GM19099 (cell line): ENCODE data around the gene MCF2L.

Experiments used
- POLR2A ChIP-seq: IDR thresholded peaks from 3 replicates; pipeline ENCODE4 v1.6.1; 2011; ENCODE audit warnings: low read depth; ENCODE audit not compliant: insufficient read length; ENCODE audit errors: extremely low read depth

The MCF2L gene

DNA sequence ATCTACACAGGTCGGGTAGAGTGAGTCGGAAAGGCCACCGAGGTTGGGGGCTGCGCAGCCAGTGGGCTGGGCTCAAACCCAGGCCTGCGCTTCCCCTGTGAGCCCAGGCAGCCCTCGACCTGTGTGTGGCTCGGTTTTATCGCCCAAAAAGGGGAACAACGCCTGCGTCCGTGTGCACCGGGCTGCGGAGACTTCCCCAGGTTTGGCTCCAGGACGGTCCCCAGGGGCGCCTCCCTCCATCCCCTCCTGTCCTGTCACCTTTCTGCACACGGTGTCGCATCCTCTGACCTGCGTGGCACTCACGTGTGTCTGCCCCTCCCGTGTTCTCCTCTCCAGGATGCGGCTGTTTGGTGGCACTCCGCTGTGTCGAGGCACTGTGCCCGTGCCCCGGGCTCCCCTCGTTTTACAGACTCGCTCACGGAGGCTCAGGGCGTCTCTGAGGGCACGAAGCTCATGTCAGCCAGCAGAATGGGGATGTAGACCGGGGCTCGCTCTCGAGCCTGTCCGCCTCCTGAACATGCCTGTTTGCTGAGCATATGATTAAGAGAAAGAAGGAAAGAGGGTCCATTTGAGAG, 25.9 kb downstream of the MCF2L start:
- no peak for TF ChIP-seq POLR2A

DNA sequence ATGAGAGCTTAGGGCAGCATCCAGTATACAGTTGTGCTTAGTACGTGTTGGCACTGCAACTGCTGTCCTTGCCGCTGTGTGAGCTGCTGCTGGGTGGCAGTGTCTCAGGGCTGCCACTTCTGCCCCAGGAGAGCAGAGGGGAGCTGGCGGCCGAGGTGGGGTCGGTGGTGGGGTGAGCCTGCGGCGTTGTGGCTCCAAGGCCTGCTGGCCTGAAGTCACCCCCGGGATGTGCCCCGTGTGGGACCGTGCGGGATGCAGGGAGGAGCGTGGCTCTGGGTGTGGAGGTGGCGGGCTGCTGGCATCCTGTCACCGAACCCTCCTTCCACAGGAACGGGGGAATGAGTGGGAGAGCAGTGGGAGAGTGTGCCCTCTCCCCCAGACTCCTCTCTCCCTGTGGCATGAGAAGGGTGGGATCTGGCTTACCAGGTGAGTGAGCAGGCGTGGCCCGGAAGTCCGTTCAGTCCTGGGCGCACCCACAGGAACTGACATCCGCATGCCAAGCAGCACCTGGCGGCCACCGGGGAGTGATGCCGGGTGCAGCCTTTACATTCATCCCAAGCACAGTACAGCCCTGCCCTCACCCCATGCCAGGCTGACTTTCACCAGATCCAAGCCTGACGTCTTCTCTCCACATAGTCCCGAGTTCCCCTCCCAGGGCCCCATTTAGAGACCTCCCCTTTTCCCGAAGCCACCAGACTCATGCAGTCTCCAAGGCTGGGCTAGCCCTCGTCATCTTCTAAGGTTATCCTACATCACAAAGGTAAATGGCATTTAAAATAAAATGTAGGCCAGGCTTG, 26.6 kb downstream of the MCF2L start:
- no peak for TF ChIP-seq POLR2A

DNA sequence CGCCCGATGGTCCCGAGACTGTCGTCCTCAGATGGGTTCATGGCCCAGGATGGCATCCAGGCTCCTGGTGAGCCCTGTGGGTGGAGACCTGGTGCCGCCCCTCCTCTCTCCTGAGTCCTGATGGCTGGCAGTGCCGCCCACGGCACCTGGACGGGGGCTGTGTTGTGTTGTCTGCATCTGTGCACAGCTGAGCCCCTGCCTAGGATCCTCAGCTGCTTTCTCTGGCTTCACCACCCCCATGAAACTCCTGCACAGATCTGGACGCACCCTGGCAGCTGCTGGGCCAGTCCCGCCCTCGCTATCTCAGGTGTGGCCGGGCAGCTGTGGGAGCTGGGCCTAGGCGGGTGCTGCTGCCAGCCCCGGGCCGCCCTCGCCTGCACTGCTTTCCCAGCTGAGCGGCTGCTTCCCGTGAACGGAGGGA, 27.7 kb downstream of the MCF2L start:
- no peak for TF ChIP-seq POLR2A

DNA sequence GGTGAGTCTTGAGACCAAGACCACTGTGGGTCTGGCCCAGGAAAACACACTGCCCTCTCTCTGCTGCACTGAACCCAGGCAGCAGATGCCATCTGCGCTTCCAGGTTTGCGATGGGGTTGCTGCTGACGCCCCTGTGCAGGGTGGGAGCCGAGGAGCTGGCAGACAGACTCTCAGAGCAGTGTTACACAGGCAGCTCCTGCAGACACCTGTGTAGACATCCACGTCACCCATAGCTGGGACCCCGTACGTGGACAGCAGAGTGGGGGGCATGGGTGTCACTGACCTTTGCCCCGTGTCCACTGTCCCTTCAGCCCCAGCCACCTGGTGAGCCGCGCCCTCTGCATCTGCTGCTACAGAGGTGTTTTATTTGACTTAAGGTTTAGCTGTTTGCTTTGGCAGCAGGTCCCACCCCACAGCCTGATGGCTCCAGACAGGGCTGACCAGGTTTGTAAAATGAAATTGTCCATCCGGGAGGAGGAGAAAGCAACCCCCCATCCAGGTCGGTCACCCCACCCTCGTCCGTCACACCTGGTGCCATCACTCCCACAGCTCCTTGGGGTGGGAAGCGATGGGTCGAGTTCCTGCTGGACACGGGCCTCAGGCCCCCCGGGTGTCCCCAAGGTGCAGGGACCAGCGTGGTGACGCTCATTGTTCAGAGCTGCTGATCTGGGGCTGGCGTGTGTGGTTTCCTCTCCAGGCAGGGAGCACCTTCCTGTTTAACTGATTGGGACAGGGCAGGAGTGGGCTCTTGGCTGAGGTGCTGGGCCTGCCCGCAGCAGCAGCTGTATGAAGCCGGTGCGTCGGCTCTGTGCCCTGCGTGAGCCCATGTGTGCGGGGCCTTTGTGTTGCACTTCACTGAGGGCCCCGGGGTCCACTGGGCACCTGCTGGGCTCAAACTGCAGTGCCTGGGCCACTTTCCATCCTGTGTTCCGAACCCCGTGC, 28.4 kb downstream of the MCF2L start:
- no peak for TF ChIP-seq POLR2A

DNA sequence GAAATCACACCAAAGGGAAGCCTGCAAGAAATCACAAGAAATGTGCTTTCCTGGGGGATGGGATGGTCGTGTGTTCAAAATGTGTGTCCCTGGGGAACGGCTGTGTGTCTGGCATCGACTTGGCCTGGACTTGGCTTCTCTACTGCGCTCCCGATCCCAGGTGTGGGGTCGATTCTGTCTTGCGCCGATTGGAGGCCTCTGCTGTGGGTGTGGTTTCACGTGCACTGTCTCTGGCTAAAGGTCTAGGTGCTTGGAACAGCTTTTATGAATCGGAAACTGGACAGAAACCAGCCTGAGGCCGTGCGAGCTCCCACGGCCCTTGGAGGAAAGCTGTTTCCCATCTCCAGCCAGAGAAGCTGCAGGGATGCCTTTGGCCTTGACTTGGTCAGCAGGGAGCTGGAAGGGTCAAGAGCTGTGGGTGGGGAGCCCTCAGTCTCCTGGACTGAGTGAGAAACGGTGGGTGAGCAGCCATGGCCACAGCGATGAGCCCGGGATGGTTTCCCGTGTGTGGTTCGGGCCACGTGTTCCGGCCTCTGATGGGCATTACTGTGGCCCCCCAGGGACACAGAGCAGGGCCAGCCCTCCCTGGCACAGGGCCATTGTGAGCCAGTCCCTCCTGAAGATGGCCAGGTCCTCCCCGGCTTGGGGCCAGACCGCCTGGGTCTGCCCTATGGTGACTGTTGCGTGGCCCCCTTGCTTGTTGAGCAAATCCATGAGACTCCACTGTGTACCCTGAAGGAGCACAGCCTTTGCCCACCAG, 29.7 kb downstream of the MCF2L start:
- TF ChIP-seq POLR2A = no peak

DNA sequence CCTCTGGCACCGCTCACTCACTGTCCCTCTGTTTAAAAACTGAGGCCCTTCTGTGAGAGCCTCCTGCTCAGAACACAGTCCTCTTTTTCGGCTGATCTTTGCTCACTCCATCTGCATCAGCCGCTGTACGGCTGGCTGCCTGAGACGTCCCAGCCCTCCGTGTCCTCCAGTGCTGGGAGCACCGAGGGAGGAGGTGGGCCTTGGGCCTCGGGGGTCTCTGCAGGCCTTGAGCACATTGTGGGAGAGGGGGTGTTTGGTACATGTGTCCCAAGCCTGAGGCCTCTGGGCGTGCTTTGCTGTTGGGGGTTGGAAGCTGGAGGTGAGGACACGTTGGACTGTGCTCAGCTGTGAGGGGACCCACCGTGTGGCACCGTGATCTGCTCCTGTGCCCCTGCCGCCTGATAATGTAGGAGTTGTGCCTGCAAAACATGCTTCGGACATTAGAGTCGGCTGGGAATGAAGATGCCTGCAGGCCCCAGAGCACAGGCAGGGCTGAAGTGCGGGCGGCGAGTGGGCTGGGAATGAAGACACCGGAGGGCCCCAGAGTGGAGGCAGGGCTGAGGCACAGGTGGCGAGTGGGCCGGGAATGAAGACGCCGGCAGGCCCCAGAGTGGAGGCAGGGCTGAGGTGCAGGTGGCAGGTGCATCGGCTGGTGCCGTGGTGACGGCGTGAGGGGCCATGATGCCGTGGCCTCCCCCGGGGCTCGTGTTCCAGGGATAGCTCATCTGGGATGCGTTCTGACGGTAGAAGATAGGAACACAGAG, 30.6 kb downstream of the MCF2L start:
- no peak for TF ChIP-seq POLR2A

DNA sequence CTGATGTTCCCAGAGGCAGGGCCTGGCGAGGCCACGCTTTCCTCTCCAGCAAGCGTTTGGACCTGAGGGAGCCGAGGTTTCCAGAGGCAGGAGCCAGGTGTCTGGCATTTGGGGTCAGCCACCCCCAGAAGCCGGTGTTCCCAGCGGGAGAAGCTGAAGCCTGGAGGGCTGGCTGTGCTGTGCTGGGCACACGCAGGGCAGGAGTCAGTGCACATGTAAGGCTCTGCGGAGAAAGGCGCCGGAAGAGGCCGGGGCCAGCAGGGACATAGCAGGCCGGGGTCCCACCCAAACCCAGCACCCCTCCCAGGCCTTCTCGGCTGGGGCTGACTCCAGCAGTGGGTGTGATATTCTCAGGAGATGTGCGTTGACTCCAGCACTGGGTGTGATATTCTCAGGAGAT, 31.6 kb downstream of the MCF2L start:
- no peak for TF ChIP-seq POLR2A

DNA sequence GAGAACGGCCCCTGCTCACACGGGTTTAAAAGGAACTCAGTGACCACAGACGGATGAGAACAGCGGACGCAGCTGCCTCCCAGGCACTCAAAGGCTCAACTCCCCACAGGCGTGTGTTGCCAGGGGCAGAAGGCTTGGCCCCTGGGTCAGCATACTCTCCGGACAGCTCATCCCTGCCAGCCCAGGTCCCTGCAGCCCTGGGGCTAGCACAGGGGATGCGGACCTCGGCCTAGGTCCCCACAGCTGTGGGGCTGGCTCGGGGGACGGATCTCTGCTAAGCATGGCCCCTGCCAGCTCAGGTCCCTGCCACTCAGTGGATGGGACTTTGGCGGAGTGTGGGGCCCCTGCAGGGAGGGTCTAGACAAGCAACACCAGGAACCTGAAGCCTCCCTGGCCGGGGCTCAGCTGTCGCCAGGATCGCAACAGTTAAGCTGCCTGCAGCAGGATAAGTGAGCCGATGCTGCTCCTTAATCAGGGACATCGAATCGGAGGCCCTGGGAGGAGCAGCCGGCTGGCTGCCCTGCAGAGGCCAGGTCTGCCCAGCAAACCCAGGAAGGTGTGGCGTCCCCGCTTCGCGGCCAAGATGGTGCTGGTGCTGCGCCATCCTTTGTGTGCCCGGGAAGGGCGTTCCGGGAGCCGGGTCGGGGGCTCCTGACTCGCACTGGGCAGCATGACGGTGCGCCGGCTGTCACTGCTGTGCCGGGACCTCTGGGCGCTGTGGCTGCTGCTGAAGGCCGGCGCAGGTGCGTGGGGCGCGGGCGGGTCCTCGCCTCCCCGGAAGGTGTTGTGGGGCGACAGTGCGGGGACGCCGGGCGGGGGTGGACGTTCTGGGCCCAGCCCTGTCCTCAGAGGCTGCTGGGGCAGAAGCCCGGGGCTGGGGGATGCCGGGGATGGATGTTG, 32.5 kb downstream of the MCF2L start:
- no peak for TF ChIP-seq POLR2A

DNA sequence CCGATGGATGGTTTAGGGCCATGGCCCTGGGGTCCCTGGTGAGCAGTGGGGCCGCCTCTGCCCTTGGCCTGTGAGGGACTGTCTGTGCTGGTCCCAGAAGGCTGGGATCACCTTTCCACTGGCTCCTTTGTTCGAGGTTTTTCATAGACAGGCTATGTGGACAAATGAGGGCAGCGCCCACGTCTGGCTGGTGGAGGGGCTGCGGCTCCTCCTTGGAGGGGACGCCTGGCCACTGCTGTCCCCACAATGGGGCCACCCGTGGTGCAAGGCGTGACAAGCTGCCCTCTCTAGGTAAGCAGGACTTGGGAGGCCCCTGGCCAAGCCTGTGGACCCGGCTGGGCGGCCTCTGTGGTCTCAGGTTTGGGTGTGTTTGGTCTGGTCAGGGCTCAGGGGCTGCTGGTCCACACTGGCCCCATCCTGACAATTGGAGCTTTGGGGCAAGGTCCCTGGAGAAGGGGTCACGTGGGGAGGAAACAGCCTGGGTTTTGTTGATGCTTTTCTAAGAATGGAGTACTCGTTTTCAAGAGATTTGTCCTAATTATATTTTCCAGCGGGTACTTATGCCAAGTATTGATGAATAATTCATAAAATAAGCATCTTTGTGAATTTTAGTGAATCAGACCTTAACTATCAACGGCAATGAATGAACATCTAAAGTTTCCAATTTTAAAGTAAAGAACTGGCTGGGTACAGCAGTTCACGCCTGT, 33.3 kb downstream of the MCF2L start:
- TF ChIP-seq POLR2A = no peak

DNA sequence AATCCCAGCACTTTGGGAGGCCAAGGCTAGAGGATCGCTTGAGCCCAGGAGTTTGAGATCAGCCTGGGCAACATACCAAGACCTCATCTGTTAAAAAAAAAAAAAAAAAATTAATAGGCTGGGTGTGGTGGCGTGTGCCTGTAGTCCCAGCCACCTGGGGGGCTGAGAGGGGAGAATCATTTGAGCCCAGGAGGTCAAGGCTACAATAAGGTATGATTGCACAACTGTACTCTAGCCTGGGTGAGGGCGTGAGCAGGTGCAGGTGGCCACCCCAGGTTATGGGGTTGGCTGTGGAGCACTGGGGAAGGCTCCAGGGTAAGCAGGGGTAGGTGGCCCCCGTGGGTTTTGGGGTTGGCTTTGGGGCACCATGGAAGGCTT, 33.9 kb downstream of the MCF2L start:
- no peak for TF ChIP-seq POLR2A

DNA sequence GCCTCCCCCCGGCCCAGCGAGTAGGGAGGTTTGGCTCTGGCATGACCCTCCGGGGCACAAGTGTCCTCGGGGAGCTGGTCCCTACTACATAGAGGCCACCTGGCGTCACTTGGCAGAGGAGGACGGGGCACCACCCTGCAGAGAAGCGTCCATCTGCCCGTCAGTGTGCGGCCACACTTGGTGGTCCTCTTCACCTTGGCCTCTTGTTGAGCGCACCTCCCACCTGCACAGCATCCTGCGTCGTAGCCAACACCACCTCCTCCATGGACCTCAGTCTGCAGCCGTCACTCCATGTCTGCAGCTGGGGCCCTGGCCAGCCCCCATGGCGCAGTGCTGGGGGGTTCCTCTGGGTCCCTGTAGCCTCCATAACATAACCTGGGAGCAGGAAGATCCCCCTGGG, 35.1 kb downstream of the MCF2L start:
- no peak for TF ChIP-seq POLR2A

DNA sequence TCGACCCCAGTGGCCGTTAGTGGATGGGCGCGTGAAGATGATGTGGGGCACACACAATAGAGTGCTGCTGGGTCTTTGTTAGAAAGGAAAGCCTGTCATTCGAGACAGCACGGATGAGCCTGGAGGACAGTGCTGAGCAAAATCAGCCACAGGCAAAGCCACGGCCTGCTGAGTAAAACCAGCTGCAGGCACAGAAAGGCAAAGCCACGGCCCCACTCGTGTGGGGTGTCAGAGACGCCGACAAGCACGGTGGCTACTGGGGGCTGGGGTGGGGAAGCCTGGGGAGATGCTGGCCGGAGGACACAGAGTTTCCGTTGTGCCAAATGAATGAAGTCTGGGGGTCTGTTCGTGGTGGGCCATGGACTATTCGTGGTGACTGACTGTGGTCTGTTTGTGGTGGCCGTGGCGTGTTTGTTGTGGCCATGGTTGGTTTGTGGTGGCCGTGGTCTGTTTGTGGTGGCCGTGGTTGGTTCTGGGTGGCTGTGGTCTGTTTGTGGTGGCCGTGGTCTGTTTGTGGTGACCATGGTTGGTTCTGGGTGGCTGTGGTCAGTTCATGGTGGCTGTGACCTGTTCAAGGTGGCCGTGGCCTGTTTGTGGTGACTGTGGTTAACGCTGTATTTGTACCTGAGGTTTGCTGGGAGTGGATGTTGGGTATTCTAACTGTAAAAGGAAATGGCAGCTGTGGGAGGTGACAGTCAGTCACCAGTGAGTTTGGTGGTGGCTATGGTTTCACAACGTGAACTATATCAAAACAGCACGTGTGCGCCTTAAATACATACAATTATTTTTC, 36.3 kb downstream of the MCF2L start:
- TF ChIP-seq POLR2A = no peak

DNA sequence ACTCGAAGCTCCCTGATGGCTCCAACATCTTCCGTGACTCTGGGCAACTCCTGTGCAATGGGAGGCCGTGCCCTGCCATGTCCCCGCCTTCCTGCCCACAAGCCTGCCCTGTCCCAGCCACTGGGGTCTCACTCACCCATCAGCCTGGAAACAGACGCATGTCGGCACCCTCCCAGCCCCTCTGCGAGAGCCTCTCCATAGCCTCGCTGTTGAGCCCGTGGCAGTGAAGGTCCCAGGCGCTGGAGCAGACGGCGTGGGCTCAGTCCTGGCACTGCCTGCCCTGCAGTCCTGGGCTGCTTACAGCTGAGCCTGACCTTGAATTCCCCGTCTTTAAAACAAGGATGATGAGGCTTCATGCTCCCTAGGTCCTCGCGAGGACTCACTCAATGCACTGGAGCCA, 37.0 kb downstream of the MCF2L start:
- TF ChIP-seq POLR2A = no peak
